Esophagus squamous epithelium (tissue), 4 donors: ENCODE measurements around the gene GTF2I.
"Not testable (repeated sequence)": the region's sequence is repeated elsewhere in the genome, so short reads cannot be mapped to it uniquely, and the experiment has no call there.

Source experiments
- CTCF ChIP-seq, 6 experiments: fragments of 450-650 bp in 4 of 6; fragments of 200-600 bp in 2 of 6; sonication (generic) in 2 of 6; IDR thresholded peaks; one replicate each; pipeline ENCODE4 v1.5.1; 2016 to 2019; ENCODE audit warnings: antibody characterized with exemption in 6 of 6, mild to moderate bottlenecking in 4 of 6, moderate library complexity in 4 of 6
- POLR2A ChIP-seq, 4 donors: fragments of 450-650 bp; IDR thresholded peaks; one replicate each; pipeline ENCODE4 v1.6.1; 2017; ENCODE audit warnings: antibody characterized with exemption in 4 of 4, mild to moderate bottlenecking in 4 of 4, moderate library complexity in 3 of 4

GRCh38 chr7:74766509-74766908 is 109.0 kb downstream of the GTF2I start:
- TF ChIP-seq CTCF, POLR2A (IDR thresholded peaks at IDR 0.05): not testable (repeated sequence)
